Upper lobe of left lung (tissue), 6 donors: ENCODE data around the gene NCAPD2. TPM values are rescaled to one million over a fixed set of nuclear protein-coding genes. Genes with fewer than 3 reads are reported as not detected.

Source experiments
- ATAC-seq, 2 donors: fragments of 200-7000 bp; cut with Tn5 transposase; one replicate each; pipeline ENCODE4 v1.9.1; 2022; ENCODE audit warnings: mild to moderate bottlenecking in 2 of 2, moderate library complexity in 2 of 2; ENCODE audit not compliant: low FRiP score in 2 of 2
- DNase-seq, 2 donors: peaks; one replicate each; pipeline ENCODE4 v3.0.0-alpha.2; 2019 to 2020
- H3K27ac ChIP-seq, 4 donors: fragments of 200-600 bp; sonication (generic); one replicate each; pipeline ENCODE4 v1.5.1; 2016 to 2019
- H3K27me3 ChIP-seq, 4 donors: fragments of 200-600 bp; sonication (generic); one replicate each; pipeline ENCODE4 v1.5.1; 2017 to 2019
- H3K36me3 ChIP-seq, 4 donors: fragments of 200-600 bp; sonication (generic); one replicate each; pipeline ENCODE4 v1.5.1; 2016 to 2019
- H3K4me1 ChIP-seq, 4 donors: fragments of 200-600 bp; sonication (generic); one replicate each; pipeline ENCODE4 v1.5.1; 2018 to 2019
- H3K4me3 ChIP-seq, 4 donors: fragments of 200-600 bp; sonication (generic); one replicate each; pipeline ENCODE4 v1.5.1; 2017 to 2019; ENCODE audit warnings: mild to moderate bottlenecking in 2 of 4, moderate library complexity in 1 of 4
- H3K9me3 ChIP-seq, 4 donors: fragments of 200-600 bp; sonication (generic); one replicate each; pipeline ENCODE4 v1.5.1; 2018 to 2019
- EP300 ChIP-seq, 4 donors: sonication (generic); formaldehyde crosslinking; IDR thresholded peaks; one replicate each; pipeline ENCODE4 v1.5.1; 2017; ENCODE audit warnings: antibody characterized with exemption in 4 of 4, control low read depth in 2 of 4
- POLR2A ChIP-seq, 4 donors: fragments of 450-650 bp; IDR thresholded peaks; one replicate each; pipeline ENCODE4 v1.5.1; 2016 to 2017; ENCODE audit warnings: antibody characterized with exemption in 4 of 4, mild to moderate bottlenecking in 2 of 4
- POLR2AphosphoS5 ChIP-seq, 2 donors: sonication (generic); formaldehyde crosslinking; IDR thresholded peaks; one replicate each; pipeline ENCODE4 v1.5.1; 2017; ENCODE audit warnings: antibody characterized with exemption in 2 of 2
- WGBS, 2 donors: methylation state at CpG; one replicate each; pipeline ENCODE4 v1.1.5; 2017 to 2018; 5-methylcytosine and 5-hydroxymethylcytosine counted together
- total RNA-seq, 6 donors: library from RNA; depleted of rRNA in 4 of 6; stranded (reverse); fragments of >200 nt in 4 of 6; gene quantifications; one replicate each; pipeline versions ENCODE4 v1.1.0 to v1.2.1, GENCODE V29; 2016 to 2021
- TF ChIP-seq, protein P1 (sequence below), 6 experiments: fragments of 450-650 bp in 4 of 6; fragments of 200-600 bp in 2 of 6; sonication (generic) in 2 of 6; IDR thresholded peaks; one replicate each; pipeline ENCODE4 v1.5.1; 2016 to 2019; ENCODE audit warnings: antibody characterized with exemption in 6 of 6
- donor health status: DM: no; HTN: no; CAD: no; lungs with moderate emphysema.
- donor health status: DM: no; HTN: yes; CAD: no; lungs with severe emphysema.

Gene NCAPD2
- total RNA-seq, 6 donors from 2014 or later, result 15.4 to 43.0 (median 25.5) TPM

DNA sequence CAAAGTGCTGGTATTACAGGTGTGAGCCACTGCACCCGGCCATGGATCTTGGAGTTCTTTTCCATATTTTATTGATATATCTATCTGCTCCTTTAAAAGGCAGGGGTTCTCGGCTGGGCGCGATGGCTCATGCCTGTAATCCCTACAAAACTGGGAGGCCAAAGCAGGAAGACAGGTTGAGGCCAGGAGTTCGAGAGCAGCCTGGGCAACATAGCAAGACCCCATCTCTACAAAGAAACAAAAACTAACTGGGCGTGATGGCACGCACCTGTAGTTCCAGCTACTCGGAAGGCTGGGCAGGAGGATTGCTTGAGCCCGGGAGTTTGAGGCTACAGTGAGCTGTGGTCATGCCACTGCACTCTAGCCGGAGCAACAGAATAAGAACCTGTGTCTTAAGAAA lies 28.3 kb downstream of the NCAPD2 start:
- no peak for ATAC-seq
- no peak for DNase-seq
- no peak overlapping the region for H3K4me3 ChIP-seq
- peaks cover 33 to 89% (median 81%) of the 10 kb centered on the region in 4 donors for H3K36me3 ChIP-seq
- no peak overlapping the region for H3K27ac ChIP-seq
- H3K9me3 ChIP-seq, result no peaks in the 10 kb centered on the region
- 85 to 87% methylated on average over 10 of the region's 10 CpGs for WGBS, 2 donors
- TF ChIP-seq, protein P1, sequence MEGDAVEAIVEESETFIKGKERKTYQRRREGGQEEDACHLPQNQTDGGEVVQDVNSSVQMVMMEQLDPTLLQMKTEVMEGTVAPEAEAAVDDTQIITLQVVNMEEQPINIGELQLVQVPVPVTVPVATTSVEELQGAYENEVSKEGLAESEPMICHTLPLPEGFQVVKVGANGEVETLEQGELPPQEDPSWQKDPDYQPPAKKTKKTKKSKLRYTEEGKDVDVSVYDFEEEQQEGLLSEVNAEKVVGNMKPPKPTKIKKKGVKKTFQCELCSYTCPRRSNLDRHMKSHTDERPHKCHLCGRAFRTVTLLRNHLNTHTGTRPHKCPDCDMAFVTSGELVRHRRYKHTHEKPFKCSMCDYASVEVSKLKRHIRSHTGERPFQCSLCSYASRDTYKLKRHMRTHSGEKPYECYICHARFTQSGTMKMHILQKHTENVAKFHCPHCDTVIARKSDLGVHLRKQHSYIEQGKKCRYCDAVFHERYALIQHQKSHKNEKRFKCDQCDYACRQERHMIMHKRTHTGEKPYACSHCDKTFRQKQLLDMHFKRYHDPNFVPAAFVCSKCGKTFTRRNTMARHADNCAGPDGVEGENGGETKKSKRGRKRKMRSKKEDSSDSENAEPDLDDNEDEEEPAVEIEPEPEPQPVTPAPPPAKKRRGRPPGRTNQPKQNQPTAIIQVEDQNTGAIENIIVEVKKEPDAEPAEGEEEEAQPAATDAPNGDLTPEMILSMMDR (IDR thresholded peaks at IDR 0.05), result no peak
- TF ChIP-seq EP300 (IDR thresholded peaks at IDR 0.05) (no peak), POLR2AphosphoS5 (IDR thresholded peaks at IDR 0.05) (no peak), POLR2A (IDR thresholded peaks at IDR 0.05) (no peak)
- no peaks in the 10 kb centered on the region for H3K4me1 ChIP-seq
- H3K27me3 ChIP-seq, result no peaks in the 10 kb centered on the region

DNA sequence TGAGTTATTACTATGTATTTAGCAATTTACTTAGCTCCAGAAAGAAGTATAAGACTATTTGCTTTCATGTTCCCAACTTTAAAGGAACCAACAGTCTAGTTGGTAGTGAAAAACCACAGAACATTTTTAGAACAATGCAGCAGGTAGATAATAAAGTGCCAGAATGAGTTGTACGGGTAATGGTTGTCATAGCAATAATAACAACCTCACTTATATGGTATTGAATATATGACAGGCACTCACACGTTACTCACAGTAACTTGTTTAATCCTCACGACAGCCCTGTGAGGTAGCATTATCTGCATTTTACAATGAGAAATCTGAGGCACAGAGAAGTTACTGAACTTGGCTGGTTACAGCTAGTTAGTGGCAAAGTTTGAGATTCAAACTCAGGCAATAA lies 29.8 kb downstream of the NCAPD2 start:
- TF ChIP-seq, protein P1 (IDR thresholded peaks at IDR 0.05), result no peak
- H3K36me3 ChIP-seq, result peaks cover 38 to 95% (median 88%) of the 10 kb centered on the region in 4 donors
- WGBS, 2 donors, result 93% methylated on average over 3 of the region's 3 CpGs
- DNase-seq, result no peak
- H3K27ac ChIP-seq, result no peak overlapping the region
- H3K9me3 ChIP-seq, result no peaks in the 10 kb centered on the region
- no peak overlapping the region for H3K4me3 ChIP-seq
- no peaks in the 10 kb centered on the region for H3K4me1 ChIP-seq
- ATAC-seq, result no peak
- no peaks in the 10 kb centered on the region for H3K27me3 ChIP-seq

DNA sequence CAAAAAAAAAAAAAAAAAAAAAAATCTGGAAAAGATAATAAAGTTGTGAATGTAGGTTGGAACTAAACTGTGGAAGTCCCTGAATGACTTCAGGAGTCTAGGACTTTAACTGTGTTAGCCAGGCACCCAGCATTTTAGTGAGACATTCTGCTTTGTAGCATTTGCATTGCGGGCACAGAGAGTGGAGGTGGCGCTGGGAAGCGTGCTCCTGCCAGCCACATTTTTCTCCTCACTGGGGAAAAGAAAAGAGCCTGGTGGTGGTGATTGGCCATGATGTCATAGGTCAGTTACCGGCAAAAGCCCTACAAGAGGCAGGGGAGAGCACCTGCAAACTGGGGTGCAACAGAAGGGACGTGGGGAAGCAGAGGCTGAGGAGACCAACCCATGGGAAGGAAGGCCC lies 30.7 kb downstream of the NCAPD2 start:
- no peaks in the 10 kb centered on the region for H3K9me3 ChIP-seq
- no peak overlapping the region for H3K27ac ChIP-seq
- TF ChIP-seq POLR2AphosphoS5 (IDR thresholded peaks at IDR 0.05), result no peak
- TF ChIP-seq, protein P1 (IDR thresholded peaks at IDR 0.05), result no peak
- H3K4me3 ChIP-seq, result no peak overlapping the region
- H3K27me3 ChIP-seq, result no peaks in the 10 kb centered on the region
- DNase-seq, result no peak
- WGBS, 2 donors, result 93 to 99% methylated on average over 5 of the region's 5 CpGs
- H3K36me3 ChIP-seq, result peaks cover 39 to 97% (median 91%) of the 10 kb centered on the region in 4 donors
- no peaks in the 10 kb centered on the region for H3K4me1 ChIP-seq
- no peak for ATAC-seq

DNA sequence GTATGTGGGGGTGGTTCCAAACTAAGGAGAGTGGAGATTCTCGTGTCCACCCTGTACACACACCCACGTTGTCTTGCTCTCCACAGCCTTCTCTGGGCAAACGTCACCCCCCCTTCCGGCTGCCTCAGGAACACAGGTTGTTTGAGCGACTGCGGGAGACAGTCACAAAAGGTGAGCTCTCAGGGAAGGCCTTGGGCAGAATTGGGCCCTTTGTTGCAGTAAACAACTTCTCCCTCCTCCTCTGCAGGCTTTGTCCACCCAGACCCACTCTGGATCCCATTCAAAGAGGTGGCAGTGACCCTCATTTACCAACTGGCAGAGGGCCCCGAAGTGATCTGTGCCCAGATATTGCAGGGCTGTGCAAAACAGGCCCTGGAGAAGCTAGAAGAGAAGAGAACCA lies 32.3 kb downstream of the NCAPD2 start:
- no peak for ATAC-seq
- Histone ChIP-seq H3K4me1 (no peaks in the 10 kb centered on the region), H3K36me3 (peaks cover 38 to 100% (median 95%) of the 10 kb centered on the region in 4 donors), H3K27ac (no peak overlapping the region), H3K4me3 (no peak overlapping the region), H3K27me3 (no peaks in the 10 kb centered on the region), H3K9me3 (no peaks in the 10 kb centered on the region)
- DNase-seq, result no peak
- TF ChIP-seq POLR2A (IDR thresholded peaks at IDR 0.05) (no peak), POLR2AphosphoS5 (IDR thresholded peaks at IDR 0.05) (no peak), EP300 (IDR thresholded peaks at IDR 0.05) (no peak)
- TF ChIP-seq, protein P1 (IDR thresholded peaks at IDR 0.05), result no peak
- 94% methylated on average over 6 to 7 of the region's 7 CpGs for WGBS, 2 donors

DNA sequence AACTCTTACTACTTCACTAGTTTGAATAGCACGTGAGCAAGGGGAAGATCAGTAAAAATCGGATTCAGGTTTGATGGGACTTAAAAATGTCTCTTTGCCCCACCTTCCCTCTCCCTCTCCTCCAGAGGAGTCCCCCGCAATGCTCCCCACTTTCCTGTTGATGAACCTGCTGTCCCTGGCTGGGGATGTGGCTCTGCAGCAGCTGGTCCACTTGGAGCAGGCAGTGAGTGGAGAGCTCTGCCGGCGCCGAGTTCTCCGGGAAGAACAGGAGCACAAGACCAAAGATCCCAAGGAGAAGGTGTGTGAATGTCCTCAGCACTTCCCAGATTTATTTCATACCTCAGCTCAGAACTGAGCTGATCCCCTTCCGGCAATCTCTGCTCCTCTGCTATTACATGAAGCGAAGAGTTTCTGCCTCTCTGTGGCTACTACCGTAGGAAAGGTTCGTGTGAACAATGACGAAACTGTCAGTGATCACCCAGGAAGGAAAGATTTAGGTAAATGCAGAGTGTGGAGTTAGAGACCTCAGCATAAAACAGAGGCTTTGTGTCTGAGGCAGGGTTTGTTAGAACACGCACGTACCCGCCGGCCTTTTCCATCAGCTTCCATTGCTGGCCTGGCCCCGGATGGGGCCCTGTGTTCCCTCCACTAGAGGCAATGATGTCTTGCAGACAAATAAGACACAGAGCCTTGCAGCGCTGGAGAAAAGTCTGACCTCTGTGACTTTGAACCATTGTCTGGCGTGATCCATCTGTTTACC lies 33.0 kb downstream of the NCAPD2 start:
- no peak for TF ChIP-seq POLR2AphosphoS5 (IDR thresholded peaks at IDR 0.05)
- no peak for TF ChIP-seq POLR2A (IDR thresholded peaks at IDR 0.05)
- no peak for TF ChIP-seq EP300 (IDR thresholded peaks at IDR 0.05)
- TF ChIP-seq, protein P1 (IDR thresholded peaks at IDR 0.05), result no peak
- ATAC-seq (no peak), DNase-seq (no peak)
- Histone ChIP-seq H3K27me3 (no peaks in the 10 kb centered on the region), H3K4me1 (peaks cover 0 to 2% (median 1%) of the 10 kb centered on the region in 4 donors), H3K27ac (no peak overlapping the region), H3K36me3 (peaks cover 30 to 95% (median 88%) of the 10 kb centered on the region in 4 donors), H3K9me3 (no peaks in the 10 kb centered on the region), H3K4me3 (no peak overlapping the region)
- WGBS, 2 donors, result 85 to 87% methylated on average over 19 of the region's 19 CpGs
